ENCODE measurements around the gene ERCC8.

ERCC8 gene

GRCh38 chr5:60841361-60841760 is 103.5 kb downstream of the ERCC8 start:
- DNase-seq (ENCODE audit: low read depth in 2 of 3, low spot score in 1 of 3) = no peak

GRCh38 chr5:60836131-60836530 is 108.7 kb downstream of the ERCC8 start:
- no peak for DNase-seq (ENCODE audit: low read depth in 2 of 3, low spot score in 1 of 3)

- DNase-seq (ENCODE audit: low read depth in 2 of 3, low spot score in 1 of 3) = no peak
Observed at GRCh38 chr5:60835554-60835953, 109.3 kb downstream of the ERCC8 start.

GRCh38 chr5:60833520-60833919 is 111.3 kb downstream of the ERCC8 start:
- DNase-seq (ENCODE audit: low read depth in 2 of 3, low spot score in 1 of 3) = no peak

- DNase-seq (ENCODE audit: low read depth in 2 of 3, low spot score in 1 of 3) = no peak
Observed at GRCh38 chr5:60830581-60831127, 114.2 kb downstream of the ERCC8 start.

GRCh38 chr5:60829490-60830266 is 115.2 kb downstream of the ERCC8 start:
- DNase-seq (ENCODE audit: low read depth in 2 of 3, low spot score in 1 of 3) = no peak

- no peak for DNase-seq (ENCODE audit: low read depth in 2 of 3, low spot score in 1 of 3)
Observed at GRCh38 chr5:60827201-60827600, 117.7 kb downstream of the ERCC8 start.

- DNase-seq (ENCODE audit: low read depth in 2 of 3, low spot score in 1 of 3) = no peak
Observed at GRCh38 chr5:60826653-60827052, 118.2 kb downstream of the ERCC8 start.

Data from stimulated activated CD4-positive, alpha-beta T cell treated with anti-CD3 and anti-CD28 coated beads, Interleukin-12 subunit alpha, Interleukin-12 subunit beta, amount 100 ng/mL, for 48 hours (primary cell).